ENCODE data around the gene OXGR1.
A peak's percentile ranks its signal among the peaks of the same experiment; 100 is the strongest.

GRCh38 chr13:96984051-96984508, 10.2 kb downstream of the OXGR1 start:
- TF ChIP-seq POLR2AphosphoS5 (IDR thresholded peaks at IDR 0.05) (no peak), POLR2A (IDR thresholded peaks at IDR 0.05) (no peak), CTCF (IDR thresholded peaks at IDR 0.05) (peak in 1 of 2 donors; percentile 44), EP300 (IDR thresholded peaks at IDR 0.05) (no peak)

All from suprapubic skin (tissue), 4 donors.